Hematopoietic multipotent progenitor cell (in vitro differentiated cells): Measurements from ENCODE around the gene ANKRD16. TPM values are rescaled to one million over a fixed set of nuclear protein-coding genes. Genes with fewer than 3 reads are reported as not detected.
A peak's percentile ranks its signal among the peaks of the same experiment; 100 is the strongest.

Experiments used
- DNase-seq, 3 donors: peaks; one replicate each; pipeline ENCODE4 v3.0.0-alpha.2; 2011 to 2015; ENCODE audit warnings: low read depth in 2 of 3, low spot score in 2 of 3
- total RNA-seq: library from RNA; depleted of rRNA; stranded (reverse); fragments of >200 nt; gene quantifications from one replicate; pipeline ENCODE4 v1.2.3, GENCODE V29; 2012

Gene ANKRD16
- total RNA-seq, 1 donor = 12.4 TPM

DNA sequence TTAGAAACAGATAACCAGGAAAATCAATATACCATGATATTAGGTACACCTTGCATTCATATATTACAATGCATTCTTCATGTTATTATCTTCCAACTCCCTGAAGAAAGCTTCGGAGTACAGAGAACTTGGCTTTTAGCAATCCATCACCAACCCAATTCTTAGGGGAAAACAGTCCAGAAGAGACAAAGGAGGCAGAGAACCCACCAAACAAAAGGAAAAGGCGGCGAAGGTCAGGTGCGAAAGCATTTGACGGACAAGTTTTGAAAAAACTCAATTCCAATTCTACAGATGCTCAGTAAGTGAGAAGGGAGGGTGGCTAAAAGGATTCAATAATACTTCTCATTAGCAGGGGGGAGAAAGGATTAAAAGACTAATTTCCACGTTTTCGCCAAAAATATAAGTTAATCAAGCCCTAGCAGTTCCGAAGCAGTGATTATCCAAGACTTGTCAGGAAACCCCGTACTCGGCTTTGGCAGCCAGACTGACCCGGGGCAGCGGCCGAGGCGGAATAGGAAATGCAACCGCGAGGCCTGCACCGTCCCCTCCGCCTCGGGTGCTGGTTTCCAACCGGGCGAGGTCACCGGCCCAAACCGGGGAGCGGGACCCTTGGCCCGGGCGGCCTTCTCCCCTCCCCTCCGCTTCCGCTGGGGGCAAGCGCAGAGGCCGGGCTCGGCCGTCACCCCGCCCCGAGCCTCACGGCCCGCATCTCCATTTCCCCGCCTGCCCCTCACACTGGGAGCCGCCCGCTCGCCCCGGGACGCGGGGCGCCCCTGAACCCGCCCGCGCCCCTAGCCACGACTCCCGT is 77.2 kb downstream of the ANKRD16 start:
- peak; percentile 16 to 34 (median 31) for DNase-seq

Other genes starting within 250 kb of the ANKRD16 start
- 38.5 TPM for gene ASB13, start 223.3 kb downstream of the ANKRD16 start, total RNA-seq
- gene TASOR2, start 205.1 kb downstream of the ANKRD16 start, total RNA-seq = 24.2 TPM
- 271 TPM for gene GDI2, start 76.5 kb downstream of the ANKRD16 start, total RNA-seq
- gene FBH1, start 350 bp upstream of the ANKRD16 start, total RNA-seq = 80.0 TPM
- 12.4 TPM for gene IL15RA, start 87.7 kb upstream of the ANKRD16 start, total RNA-seq
- 4.0 TPM for gene IL2RA, start 172.5 kb upstream of the ANKRD16 start, total RNA-seq
- 21.0 TPM for gene RBM17, start 199.1 kb upstream of the ANKRD16 start, total RNA-seq